ENCODE results near the gene CA5A.
"Not testable (repeated sequence)": the region's sequence is repeated elsewhere in the genome, so short reads cannot be mapped to it uniquely, and the experiment has no call there.

Gene CA5A

DNA sequence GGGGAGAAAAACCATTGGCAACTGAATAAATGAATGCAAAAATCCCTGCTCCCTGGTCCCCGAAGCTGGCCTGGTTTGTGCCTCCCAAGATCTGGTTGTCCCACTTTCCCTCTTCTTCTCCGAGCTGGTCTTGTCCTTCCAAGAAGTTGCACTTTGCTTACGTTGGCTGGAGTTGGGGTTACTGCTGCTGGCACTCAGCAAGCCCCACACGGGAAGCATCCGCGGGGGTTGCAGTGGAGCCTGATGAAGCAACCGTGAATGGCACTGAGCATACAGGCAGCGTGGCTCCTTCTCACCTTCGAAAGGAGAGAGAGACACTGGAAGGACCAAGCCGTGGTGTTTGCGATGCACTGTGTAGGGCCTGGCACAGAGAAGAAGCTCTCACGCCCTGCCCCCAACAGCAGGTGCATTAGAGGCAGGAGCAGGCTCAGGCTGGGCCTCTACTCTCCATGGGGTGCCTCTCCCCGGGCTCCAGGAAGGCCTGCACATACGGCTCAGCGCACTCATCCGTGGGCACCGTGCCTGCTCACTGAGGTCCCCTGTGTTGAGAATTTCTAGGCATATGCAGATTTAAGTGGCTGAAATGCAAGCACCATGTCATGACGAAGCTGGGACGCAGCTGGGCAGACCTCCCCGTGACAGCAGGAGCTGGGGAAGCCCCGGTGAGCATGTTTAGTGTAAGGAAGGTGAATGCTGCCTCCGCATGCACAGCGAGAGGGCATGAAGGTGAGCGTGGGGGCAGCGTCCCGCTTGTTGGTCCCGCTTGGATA is 12.1 kb downstream of the CA5A start:
- DNase-seq (ENCODE audit: low read depth in 2 of 2) = no peak

DNA sequence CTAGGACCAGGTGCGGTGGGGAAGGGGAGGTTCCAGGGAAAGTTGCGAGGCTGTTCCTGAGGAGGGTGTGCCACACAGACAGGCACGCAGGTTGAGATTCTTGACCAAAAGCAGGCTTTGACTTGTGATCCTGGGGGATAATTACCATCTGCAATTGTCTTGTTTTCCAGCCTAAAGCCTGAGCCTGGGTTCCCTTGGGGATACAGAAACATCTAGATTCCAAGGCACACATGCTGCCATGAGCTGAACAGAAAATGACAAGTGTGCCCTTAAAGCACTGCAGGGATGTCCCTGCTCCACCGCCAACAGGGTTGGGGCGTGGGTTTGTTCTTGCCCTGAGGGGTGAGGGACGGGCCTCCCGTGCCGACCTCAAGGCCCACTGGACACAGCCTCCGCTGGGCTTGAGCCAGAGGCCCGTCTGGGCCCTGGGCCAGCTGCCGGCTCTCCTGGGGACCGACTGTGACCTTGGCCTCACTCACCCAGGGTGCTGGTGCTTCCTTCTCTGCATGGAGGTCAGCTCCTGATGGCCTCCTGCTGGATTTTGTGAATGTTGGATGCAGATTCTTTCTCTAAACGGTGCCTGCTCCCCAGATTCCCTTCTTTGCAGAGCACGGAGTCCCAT is 14.0 kb downstream of the CA5A start:
- no peak for DNase-seq (ENCODE audit: low read depth in 2 of 2)

DNA sequence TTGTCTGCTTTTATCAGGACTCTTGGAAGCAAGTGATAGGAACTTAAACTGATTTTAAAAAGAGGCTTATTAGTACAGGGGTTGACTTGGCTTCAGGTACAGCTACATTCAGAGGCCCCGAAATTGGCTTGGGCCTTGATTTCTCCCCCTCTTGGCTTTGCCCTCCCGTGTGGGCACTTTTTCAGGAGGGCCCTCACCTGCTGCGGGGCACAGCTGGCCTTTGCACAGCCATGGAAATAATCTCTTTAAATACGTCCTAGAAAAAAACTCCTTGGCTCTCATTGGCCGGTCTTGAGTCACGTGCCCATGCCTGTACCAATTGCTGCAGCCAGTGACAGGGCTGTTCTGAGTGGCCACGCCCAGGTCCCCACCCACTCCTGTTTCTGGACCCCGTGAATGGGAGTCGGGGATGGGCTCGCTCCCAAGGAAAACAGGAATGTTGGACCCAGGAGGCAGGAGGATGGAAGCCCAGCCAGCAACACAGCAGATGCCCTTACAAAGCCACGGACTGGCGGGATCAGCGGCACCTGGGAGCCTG is 15.0 kb downstream of the CA5A start:
- DNase-seq (ENCODE audit: low read depth in 2 of 2) = no peak

DNA sequence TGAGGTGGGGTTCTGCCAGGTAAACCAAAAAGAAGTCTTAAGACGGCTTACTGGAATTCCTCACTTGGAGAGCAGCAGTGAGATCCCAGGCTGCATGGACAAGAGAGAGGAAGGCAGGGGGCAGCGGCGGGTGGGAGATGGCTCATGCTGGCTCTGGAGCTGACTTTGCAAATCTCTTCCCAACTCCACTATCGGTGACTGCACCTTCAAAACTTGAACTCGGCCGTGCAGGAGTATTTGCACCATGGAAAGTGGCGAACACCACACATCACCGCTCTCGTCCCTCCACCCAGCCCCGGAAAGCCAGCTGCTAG is 16.7 kb downstream of the CA5A start:
- DNase-seq (ENCODE audit: low read depth in 2 of 2) = no peak

DNA sequence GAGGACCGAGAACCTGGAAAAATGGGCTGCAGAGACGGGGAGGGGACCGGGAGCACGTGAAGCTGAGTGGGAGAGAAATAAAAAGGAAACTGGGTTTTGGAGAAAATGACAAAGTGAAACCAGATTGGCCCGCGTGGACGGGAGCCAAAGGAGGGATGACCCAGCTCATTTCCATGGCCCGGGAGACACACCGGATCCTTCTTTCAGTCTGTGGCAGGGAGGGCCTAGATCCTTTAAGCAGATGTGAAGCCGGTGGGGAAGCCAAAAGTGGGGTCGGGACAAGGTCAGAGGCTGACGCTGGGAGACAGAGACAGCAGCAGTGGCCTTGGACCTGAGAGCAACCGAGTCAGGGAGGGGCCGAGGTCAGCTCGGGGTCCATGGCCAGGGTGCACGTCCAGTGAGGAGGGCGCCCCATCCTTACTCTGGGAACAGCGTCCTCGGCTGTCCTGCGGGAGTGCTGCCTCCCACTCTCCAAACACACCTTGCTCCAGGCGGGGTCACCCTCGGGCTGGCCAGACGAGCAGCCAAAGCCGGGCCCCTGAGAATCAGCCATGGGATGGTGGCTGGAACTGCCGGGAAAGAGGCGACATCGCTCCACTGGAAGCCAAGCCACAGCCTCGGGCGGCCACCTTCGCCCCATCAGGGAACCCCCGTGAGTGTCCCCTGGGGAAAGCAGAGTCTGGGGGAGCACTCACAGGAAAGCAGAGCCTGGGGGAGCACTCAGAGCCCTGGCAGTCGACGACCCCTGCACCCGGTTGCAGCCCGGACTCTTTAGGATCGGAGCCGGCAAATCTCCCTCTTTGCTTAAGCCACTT is 17.3 kb downstream of the CA5A start:
- DNase-seq (ENCODE audit: low read depth in 2 of 2) = no peak

DNA sequence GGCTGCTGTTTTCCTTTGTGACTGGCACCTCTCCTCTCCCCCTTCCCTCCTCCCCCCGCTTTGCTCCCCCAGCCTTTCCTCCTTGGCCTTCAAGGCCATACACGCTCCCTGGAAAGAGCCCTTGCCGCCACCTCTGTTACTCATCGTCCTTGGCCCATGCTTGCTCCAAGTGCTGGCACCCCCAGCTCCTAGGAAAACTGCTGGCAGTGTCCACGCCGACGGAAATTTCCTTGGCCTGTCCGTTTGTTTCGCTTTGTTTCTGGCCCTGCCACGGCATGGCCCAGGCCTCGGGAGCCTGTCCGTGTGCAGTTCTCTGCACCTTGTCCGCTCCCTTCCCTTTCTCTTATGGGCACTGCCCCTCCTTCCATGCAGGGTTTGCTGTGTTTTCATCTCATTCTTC is 18.0 kb downstream of the CA5A start:
- DNase-seq (ENCODE audit: low read depth in 2 of 2) = no peak

DNA sequence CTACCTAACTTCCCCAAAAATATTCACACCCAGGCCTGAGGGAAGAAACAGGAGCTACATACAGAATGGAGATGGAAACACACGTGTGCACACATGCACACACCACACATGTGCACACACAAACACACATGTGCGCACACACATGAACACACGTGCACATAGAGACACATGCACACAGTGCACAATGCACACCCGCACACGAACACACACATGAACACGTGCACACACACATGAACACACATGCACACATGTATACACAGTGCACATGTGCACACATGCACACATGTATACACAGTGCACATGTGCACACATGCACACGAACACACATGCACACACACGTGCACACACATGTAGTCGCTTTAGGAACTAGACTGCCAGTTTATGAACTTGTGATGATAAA is 18.8 kb downstream of the CA5A start:
- DNase-seq (ENCODE audit: low read depth in 2 of 2) = no peak

DNA sequence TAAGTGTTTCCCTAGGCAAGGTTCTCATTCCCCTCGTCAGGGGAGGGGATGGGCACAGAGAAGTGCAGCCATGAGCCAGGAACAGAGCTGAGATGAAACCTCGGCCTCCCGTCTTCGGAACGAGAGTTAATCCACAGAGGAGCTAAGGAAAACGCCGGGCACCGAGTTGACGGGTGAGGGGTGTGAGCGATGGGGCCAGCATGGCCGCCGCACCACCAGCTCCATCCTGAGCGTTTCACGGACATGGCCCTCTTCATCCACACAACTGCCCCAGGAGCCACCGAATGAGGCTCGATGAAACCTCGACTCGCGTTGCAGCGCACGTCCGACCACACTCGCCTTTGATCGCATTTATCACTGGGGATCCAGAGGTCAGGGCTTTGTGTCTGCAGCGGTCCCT is 21.5 kb downstream of the CA5A start:
- no peak for DNase-seq (ENCODE audit: low read depth in 2 of 2)

DNA sequence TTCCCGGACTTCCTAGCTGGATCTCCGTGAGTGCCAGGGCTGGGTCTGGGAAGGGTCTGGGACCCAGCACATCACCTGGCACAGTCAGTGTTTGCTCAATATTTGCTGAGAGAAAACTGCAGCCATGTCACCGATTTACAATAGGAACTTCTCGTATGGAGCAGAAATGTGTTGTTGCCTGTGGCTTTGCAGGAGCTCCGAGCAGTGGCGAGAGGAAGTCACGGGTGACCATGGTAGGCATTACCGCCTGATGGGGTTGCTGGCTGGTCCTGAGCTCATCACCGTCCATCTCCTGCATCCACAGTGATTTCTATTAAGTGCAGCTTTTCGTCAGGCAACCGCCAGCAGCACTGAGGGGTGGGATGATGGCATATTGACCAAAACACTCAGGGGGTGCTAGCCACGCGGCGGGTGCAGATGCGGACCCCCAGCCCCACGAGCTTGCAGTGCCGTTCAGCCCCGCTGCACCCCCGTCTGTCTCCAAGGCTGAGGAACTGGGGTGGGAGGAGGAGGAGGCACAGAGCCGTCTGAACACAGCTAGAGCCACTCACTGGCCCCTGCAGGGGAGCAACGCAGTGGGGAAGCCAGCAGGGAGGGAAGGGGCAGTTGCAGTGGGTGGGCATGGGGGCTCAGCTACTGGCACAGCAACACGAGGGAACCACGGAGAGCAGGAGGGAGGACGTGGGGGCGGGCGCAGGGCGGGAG is 22.2 kb downstream of the CA5A start:
- DNase-seq (ENCODE audit: low read depth in 2 of 2) = not testable (repeated sequence)

DNA sequence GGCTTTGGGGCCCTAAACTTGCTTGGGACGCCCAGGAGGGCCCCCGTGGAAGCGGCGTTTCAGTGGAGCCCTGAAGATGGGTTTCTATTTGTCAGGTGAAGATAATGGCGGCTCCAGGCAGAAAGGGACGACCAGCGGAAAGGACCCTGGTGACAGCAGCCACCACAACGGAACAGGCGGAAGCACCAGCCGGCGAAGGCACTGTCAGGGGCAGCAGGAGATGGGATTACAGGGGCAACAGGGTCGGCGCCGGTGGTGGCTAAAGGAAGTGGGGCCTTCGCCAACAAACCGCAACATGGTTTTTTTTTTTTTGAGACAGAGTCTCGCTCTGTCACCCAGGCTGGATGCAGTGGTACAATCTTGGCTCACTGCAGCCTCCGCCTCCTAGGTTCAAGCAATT is 23.6 kb downstream of the CA5A start:
- not testable (repeated sequence) for DNase-seq (ENCODE audit: low read depth in 2 of 2)

DNA sequence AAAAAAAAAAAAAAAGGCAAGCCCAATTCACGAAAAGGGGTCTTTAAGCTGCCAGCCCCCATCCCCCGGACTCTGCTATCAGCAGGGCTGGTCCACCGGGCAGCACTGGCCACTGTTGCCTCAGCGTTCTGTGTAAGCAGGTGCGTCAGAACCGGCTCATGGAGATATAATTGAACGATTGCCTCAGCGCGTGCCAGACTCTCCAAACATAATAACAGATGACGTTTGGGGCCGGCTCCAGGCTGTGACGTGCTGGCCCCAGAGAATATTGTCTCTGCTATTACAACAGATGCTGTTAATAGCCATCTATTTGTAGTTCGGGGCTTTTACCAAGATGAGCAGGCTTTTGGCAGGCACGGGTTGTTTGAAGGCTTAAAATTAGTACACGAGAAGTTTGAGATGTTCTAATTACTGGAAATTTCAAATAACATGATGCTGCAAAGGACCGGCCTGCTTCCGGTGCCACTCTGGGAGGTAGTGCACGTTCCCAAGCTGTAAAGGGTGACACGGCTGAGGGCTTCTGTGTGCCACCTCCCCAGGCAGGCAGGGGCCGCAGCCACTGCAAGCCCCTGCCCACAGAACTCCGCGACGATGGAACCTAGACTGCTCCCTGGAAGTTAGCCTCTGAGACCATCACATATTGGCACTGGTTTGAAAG is 25.1 kb downstream of the CA5A start:
- DNase-seq (ENCODE audit: low read depth in 2 of 2) = not testable (repeated sequence)

DNA sequence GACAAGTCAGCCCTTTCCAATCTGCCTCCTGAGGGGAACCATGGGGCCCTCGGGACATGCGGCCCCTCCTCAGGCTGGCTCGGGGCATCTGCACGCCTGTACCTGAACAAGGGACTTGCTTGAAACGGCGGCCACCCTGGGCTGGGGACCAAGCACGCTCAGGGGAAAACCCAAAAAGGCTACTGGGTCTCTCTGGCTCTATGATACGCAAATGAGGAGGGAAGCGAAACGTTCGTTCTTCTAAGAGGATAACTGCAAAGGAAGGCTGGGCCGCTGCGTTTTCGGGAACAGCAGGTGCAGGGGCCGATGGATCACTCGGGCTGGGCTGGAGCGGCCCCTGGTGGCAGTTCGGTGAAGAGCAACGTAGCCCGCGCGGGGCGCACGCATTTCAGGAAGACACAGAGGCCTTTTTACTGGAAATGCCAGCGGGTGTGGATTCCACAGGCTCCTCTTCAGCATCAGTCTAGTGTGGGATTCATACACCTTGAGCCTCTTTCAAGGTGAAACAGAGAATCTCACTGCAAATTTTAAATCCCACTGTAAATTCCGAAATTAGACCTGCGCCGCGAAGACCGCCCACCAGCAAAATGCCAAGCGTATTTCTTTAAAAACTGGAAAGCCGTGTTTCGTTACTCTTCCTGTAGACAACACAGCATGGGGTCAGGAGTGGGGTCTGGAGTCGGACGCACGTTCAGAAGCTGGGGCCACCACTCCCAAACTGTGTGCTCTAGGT is 27.0 kb downstream of the CA5A start:
- peak; percentile 70 to 84 for DNase-seq (ENCODE audit: low read depth in 2 of 2)

DNA sequence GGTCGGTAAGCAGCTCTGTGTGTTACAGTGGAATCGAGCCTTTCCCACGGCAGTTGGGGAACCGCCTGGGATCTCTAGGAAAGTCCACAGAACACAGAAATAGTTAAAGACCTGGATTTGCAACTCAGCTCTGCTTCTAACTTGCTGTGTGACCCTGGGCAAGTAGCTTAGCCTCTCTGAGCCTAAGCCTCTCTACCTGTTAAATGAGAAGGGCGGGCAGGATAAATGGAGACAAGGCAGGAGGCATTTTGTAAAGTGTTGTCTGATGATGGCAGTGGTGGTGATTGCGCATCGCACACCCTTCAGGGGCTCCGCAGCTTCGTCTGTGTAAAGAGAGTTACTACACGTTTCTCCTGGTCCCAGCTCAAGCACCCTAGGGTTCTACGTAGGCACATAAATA is 28.2 kb downstream of the CA5A start:
- not testable (repeated sequence) for DNase-seq (ENCODE audit: low read depth in 2 of 2)

DNA sequence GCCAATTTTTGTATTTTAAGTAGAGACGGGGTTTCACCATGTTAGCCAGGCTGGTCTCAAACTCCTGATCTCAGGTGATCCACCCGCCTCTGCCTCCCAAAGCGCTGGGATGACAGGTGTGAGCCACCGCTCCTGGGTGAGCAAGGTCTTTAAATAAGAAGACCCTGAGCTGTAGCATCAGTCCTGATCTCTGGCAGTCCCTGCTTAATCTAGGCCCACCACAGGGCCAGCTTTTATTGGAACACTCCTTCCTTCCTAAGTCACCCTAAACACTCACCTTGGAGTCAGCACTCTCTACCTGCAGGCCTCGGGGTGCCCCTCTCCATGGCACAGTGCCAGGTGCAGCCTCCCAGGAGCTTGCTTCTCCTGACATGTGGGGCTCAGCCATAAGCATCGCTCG is 30.8 kb downstream of the CA5A start:
- not testable (repeated sequence) for DNase-seq (ENCODE audit: low read depth in 2 of 2)

DNA sequence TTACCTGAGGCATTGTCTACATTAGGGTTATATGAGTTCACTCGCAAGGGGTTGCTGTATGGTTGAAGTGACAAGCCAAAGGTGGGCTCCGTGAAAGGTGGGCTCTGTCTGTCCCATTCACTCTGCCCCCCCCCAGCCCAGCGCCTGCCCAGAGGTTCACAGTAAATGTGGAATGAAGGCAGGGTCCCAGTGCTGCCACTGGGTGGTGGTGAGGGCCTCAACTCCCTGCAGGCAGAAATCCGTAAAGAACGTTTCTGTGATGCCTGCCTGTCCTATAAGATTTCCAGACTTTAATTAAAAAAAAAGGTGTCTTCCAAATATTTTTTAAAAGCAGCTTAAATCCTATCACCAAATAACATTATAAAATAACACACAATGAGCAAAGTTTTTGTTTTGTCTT is 31.4 kb downstream of the CA5A start:
- DNase-seq (ENCODE audit: low read depth in 2 of 2) = not testable (repeated sequence)

DNA sequence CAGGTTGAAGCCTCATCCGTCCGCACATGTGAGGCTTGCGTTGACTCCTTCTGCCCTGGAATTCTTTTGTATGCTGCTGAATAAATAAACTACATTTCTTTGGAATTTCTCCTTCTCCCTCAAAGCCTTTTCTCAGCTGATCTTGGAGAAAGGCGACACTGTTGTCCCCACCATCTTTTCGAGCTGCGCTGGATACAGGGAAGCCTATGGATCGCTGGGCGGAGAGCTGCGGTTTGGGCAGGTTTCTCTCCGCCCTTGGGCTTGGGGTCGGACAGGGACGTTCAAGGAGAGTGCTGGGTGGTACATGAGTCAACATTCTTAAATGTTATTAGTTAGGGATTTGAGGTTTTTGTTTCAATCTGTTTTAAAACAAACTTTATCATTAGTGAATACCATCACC is 35.8 kb downstream of the CA5A start:
- DNase-seq (ENCODE audit: low read depth in 2 of 2) = not testable (repeated sequence)

DNA sequence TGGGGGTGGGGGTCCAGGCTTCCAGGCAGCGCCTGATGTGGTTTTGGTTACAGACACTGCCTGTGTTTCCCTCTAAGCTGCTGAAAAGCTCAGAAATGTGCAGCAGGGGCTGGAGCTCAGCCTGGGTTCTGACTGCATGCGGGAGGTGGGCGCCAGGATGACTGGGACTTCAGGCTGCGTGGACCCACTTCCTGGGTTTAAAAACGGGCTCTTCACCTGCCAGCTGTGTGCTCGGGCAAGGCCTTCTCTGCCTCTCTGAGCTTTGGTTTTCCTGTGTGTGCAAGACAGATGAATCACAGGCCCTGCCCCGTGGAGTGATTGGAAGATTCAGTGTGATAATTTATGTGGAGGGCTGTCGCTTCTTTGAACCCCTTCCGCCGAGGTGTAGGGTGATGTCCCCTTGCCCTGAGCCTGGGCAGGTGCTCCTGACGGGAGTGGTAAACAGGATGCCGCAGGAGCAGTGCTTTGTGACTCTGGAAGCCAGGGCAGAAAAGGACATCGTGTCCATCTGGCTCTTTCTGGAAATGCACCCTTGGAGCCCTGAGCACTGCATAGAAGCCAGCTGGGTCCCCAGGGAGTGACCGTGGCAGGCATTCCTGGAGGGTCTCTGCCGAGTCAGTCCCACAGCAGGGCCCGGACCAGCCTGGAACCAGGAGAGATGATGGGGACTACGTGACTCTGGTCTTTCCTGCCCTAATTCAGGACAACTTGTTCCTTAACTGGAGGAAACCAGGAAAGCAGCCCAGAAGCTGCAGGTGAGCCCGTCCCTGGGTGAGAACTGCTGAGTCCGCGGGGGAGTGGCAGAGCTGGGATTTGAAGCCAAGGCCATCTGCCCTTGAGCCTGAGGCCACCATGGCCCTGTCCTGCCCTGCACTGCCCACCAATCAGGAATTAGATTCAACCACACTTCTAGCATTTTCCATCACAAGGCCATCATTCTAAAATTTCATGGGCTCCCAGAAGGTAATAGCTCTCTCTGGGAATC is 38.5 kb downstream of the CA5A start:
- DNase-seq (ENCODE audit: low read depth in 2 of 2) = peak in 1 of 2 donors; percentile 60

DNA sequence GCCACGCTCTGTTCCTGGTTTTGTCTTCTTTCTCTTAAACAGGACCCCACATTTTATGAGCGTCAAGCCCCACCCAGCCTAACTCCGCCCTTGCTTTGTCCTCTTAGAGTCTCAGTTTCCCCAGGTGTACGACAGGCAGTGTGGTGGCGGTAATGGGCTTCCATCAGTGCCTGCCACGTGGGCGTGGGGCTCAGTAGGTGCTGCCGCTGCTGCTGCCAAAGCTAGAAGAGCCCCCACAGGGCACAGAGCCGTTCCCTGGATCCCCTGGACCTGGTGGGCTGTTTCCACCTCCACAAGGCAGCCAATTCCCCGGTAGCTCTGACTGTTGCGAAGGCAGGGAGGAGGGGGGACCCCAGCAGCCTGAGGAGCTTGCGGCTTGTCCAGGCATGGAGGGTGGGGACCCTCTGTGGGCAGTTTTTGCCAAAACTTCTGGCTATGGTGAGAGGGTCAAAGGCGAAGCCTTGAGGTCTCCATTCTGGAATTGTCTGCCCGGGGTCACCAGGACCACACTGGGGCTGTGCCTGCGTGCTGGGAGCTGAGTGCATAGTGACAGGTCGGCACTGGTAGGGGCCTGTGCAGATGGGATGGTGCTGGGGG is 39.3 kb downstream of the CA5A start:
- not testable (repeated sequence) for DNase-seq (ENCODE audit: low read depth in 2 of 2)

Data from stimulated activated CD8-positive, alpha-beta memory T cell treated with anti-CD3 and anti-CD28 coated beads, Interleukin-2, amount 100 ng/mL, for 48 hours (primary cell).